Activated naive CD8-positive, alpha-beta T cell treated with anti-CD3 and anti-CD28 coated beads for 36 hours (primary cell): ENCODE measurements around the gene CDCP1. TPM values are rescaled to one million over a fixed set of nuclear protein-coding genes. Genes with fewer than 3 reads are reported as not detected.

Source experiments
- DNase-seq: peaks from one replicate; pipeline ENCODE4 v3.0.0; 2021
- H3K27ac Mint-ChIP-seq: one replicate; pipeline ENCODE4 v1.8.0; 2022; ENCODE audit warnings: mild to moderate bottlenecking, moderate library complexity, mixed read lengths
- H3K27me3 Mint-ChIP-seq: one replicate; pipeline ENCODE4 v1.8.0; 2022; ENCODE audit warnings: mild to moderate bottlenecking, mixed read lengths
- H3K36me3 Mint-ChIP-seq: one replicate; pipeline ENCODE4 v1.8.0; 2021; ENCODE audit warnings: mild to moderate bottlenecking, mixed read lengths
- H3K4me1 Mint-ChIP-seq: one replicate; pipeline ENCODE4 v1.8.0; 2021; ENCODE audit warnings: mixed read lengths
- H3K4me3 Mint-ChIP-seq: one replicate; pipeline ENCODE4 v1.8.0; 2022; ENCODE audit warnings: mild to moderate bottlenecking, moderate library complexity, mixed read lengths
- H3K9me3 Mint-ChIP-seq: one replicate; pipeline ENCODE4 v1.8.0; 2022; ENCODE audit warnings: mixed read lengths
- total RNA-seq, 2 experiments: library from RNA; stranded (reverse); gene quantifications; one replicate each; pipeline ENCODE4 v1.2.3, GENCODE V29; 2021

CDCP1 gene
- total RNA-seq, 2 experiments from 2014 or later = 0.82 to 1.1 TPM

GRCh38 chr3:45034612-45035252 is 111.4 kb downstream of the CDCP1 start:
- DNase-seq = peak; percentile 25
- Mint-ChIP-seq H3K9me3 (no peaks in the 10 kb centered on the region), H3K36me3 (no peaks in the 10 kb centered on the region), H3K27me3 (peaks cover 50% of the 10 kb centered on the region), H3K27ac (no peak overlapping the region), H3K4me3 (no peak overlapping the region), H3K4me1 (peaks cover 14% of the 10 kb centered on the region)

DNA sequence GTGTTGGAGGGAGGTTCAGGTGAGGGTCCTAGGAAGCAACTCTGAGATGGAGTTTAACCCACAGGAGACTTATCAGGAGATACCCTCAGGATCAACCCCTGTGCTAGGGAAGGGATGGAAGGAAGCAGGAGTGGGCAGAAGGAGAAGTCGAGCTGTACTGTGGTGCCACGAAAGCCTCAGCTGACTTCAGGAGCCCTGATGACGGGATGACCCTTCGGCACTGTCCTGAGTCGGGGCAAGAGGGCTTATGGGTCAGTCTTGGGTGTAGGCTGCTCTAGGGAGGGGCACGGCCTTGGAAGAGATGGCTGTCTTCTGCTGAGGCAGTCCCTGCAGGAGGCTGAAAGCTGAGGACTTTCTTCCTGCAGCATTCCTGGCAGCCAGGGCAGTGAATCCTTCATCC is 112.4 kb downstream of the CDCP1 start:
- peaks cover 46% of the 10 kb centered on the region for H3K27me3 Mint-ChIP-seq
- H3K36me3 Mint-ChIP-seq = no peaks in the 10 kb centered on the region
- no peak overlapping the region for H3K27ac Mint-ChIP-seq
- peaks cover 14% of the 10 kb centered on the region for H3K4me1 Mint-ChIP-seq
- H3K9me3 Mint-ChIP-seq = no peaks in the 10 kb centered on the region
- no peak overlapping the region for H3K4me3 Mint-ChIP-seq
- DNase-seq = no peak

Other genes with a start within 250 kb of the CDCP1 start
- 10 to 100 TPM; 39.1 to 39.5 TPM for gene ZDHHC3, start 170.2 kb downstream of the CDCP1 start, total RNA-seq
- 10 to 100 TPM; 91.6 to 92.0 TPM for gene EXOSC7, start 170.1 kb downstream of the CDCP1 start, total RNA-seq
- not detected for gene CLEC3B, start 120.1 kb downstream of the CDCP1 start, total RNA-seq
- gene TMEM158, start 79.9 kb upstream of the CDCP1 start, total RNA-seq = under 1 TPM; 0.12 to 0.20 TPM
- 10 to 100 TPM; 39.4 to 42.1 TPM for gene LARS2, start 242.2 kb upstream of the CDCP1 start, total RNA-seq